ENCODE measurements around the gene SEPTIN10.

SEPTIN10 gene

DNA sequence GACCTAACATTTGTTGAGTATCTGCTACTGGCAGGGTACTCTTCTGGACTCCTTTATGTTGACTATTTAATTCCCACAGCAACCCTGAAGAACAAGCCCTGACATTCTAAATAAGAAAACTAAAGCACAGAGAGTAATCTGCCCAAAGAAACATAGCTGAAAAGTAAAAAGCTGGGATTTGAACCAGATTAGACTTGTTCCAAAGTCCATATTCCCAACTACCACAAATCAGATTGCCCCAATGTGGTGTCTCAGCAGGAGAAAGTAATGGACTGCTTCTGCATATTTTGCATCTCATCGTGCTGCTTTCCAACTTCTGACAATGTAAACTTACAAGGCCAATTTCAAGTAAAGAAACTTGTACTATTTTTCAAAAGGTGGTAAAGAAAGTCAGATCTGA is 56.5 kb downstream of the SEPTIN10 start:
- TF ChIP-seq, protein P1, sequence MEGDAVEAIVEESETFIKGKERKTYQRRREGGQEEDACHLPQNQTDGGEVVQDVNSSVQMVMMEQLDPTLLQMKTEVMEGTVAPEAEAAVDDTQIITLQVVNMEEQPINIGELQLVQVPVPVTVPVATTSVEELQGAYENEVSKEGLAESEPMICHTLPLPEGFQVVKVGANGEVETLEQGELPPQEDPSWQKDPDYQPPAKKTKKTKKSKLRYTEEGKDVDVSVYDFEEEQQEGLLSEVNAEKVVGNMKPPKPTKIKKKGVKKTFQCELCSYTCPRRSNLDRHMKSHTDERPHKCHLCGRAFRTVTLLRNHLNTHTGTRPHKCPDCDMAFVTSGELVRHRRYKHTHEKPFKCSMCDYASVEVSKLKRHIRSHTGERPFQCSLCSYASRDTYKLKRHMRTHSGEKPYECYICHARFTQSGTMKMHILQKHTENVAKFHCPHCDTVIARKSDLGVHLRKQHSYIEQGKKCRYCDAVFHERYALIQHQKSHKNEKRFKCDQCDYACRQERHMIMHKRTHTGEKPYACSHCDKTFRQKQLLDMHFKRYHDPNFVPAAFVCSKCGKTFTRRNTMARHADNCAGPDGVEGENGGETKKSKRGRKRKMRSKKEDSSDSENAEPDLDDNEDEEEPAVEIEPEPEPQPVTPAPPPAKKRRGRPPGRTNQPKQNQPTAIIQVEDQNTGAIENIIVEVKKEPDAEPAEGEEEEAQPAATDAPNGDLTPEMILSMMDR (IDR thresholded peaks at IDR 0.05) = no peak

DNA sequence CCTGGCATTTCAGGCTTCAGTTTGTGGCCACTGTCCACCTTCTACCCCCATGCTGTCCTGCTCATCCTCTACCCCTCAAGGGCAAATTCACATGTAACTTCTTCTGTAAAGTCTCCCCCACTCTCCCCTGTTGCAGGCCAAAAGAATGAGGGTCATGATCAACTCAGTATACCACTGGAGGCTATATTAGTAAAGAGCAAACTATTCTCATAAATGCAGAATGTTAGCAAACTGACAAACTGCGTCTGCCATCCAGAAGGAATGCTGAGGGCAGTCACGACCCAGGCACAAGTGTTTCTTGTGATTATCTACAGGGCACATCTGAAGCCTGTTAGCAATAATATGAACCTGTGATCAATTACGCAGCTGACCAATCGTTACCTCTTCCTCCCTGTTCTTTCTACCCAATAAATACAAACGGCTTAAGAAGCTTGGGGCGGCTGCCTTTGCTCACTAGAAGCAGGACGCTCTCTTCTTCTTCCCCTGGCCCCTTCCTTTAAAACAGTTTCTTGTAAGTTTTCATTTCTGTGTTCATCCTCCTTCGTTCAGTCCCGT is 58.3 kb downstream of the SEPTIN10 start:
- TF ChIP-seq, protein P1 (IDR thresholded peaks at IDR 0.05) = no peak

DNA sequence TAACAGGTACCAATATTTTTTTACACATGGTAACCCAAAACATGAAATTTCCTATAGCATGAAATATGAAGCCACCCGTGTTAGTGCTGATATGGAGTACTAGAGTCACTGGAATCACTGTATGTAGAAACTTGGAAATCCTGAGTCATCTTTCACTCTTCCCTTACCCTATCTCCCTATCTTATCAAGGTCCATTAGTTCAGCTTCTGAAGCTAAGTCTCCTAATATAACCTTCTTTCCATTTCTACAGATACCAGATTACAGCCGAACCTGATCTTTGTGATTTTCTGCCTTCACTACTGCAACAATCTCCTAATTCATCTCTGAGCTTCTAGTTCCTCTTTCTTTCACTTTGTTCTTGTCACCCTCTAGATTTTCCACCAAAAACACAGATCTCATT is 59.0 kb downstream of the SEPTIN10 start:
- TF ChIP-seq, protein P1 (IDR thresholded peaks at IDR 0.05) = no peak

DNA sequence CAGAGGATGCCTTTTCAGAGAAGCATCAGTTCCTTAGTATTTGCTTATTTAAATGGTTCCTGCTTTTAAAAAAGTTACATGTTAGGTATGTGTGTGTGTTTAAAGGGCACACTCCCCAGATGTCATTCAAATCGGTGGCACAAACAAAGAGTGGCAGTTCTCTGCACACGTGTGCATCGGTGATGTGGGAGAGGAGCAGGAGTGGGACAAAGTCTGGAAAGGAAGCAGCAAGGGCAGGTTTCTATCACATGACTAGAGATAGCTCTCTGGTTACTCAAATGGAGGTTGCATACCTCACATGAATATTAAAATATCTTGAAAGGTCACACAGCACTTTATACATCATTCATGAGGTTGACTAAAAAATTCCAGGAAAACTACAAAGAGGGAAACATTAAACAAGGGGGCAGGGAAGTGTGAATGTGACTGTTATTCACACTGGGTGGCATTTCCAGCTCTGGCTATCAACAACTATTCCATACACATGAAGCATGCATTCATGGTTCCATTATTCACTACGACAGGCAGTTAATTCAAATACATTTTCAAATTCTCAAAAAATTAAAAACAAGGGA is 64.7 kb downstream of the SEPTIN10 start:
- TF ChIP-seq, protein P1 (IDR thresholded peaks at IDR 0.05) = no peak

DNA sequence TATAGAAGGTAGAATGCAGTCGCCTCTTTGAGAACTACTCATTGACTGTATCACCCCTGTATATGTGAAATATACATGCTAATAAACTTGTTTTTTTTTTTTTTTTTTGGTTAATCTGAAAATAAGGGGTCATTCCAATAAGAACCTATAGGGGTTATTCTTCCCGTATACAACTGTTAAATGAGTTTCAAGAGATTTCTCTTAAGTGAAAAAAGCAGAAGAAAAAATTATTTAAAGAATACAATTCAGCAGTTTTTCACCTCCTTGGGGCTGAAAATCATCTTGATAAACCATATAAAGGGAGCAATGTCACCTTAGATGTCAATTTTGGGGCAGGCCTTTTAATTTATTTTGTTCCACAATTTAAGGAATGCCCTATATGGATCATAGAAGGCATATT is 66.5 kb downstream of the SEPTIN10 start:
- TF ChIP-seq, protein P1 (IDR thresholded peaks at IDR 0.05) = no peak

DNA sequence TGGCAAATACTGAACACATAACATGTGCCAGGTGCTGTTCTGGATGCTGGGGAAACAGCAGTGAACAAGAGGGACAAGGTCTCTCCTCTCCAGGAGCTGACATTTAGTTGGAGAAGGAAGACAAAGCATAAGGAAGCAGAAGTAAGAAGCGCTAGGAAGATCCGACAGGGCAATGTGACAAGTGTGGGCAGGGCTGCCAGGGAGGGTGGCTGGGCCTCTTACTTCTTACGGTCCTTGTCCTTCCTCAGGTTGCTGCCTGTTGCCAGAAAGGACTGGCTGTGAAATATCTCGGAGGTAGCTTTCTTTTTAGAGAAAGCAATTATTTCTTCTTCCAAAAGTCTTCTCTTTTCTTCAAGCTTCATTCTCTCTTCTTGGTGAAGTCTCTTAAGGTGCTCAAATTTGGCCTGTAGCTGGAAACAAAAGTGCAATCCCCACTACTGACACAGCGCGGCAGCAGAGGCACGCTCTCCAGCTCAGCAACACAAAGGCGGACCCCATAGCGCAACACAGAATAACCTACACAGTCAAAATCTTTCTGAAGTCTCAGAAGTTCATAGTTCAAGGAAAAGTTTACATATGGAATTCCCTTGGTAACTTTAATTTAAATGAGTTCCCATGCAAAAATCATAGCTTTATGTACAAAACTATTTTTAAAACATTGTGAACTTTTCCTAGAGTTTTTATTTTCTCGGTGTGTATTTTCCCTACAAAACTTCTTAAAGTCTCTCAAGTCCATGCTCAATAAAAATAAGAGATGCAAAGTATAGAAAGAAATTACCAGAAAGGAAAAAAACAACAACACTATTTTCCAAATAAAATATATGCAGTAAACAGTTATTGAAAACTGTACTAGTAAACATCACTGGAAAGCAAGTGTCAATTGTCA is 67.7 kb downstream of the SEPTIN10 start:
- TF ChIP-seq, protein P1 (IDR thresholded peaks at IDR 0.05) = peak; percentile 91

DNA sequence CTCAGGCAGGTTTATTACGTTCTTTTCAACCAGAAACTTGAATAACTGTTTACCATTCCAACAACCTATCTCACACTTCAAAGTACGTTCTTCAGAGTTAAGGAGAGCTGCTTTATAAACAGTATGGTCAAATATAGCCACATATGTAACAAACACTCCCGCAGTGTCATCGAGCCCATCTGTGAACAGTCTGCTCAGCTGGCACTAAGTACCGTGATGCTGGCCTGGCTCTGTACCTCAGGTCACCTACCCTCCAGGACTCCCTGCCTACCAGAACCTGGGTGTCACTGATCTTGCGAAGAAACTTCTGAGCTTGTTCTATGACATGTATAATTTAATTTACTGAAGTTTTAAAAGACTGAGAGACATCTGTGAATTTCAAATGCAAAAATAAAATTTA is 71.4 kb downstream of the SEPTIN10 start:
- TF ChIP-seq, protein P1 (IDR thresholded peaks at IDR 0.05) = no peak

Measured in LNCAP (cell line).